Gastroesophageal sphincter (tissue), 3 donors: ENCODE measurements around the gene PRKCI.

Experiments used
- CTCF ChIP-seq, 4 experiments: fragments of 200-600 bp in 2 of 4; fragments of 450-650 bp in 2 of 4; sonication (generic) in 1 of 4; IDR thresholded peaks; one replicate each; pipeline ENCODE4 v1.5.1; 2017 to 2019; ENCODE audit warnings: antibody characterized with exemption in 4 of 4, mild to moderate bottlenecking in 2 of 4, moderate library complexity in 2 of 4
- POLR2A ChIP-seq, 2 donors: fragments of 450-650 bp; IDR thresholded peaks; one replicate each; pipeline ENCODE4 v1.6.1; 2017; ENCODE audit warnings: antibody characterized with exemption in 2 of 2, mild to moderate bottlenecking in 2 of 2, moderate library complexity in 1 of 2

DNA sequence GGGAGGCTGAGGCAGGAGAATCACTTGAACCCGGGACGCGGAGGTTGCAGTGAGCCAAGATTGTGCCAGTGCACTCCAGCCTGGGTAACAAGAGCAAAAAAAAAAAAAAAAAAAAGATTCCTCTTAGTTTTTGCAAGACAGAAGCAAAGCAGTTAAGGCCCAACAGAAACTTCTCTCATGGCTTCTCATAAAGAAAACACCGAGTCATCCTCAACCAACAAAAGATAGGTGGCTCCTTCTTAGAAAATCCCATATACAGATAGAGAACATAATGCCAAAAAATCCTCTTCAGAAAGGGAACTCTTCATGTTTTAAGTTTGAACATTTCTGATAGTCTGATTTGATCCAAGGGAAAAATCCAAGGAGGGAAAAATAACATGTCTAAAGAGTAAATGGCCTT, 122.7 kb downstream of the PRKCI start:
- TF ChIP-seq CTCF (IDR thresholded peaks at IDR 0.05) = no peak
- no peak for TF ChIP-seq POLR2A (IDR thresholded peaks at IDR 0.05)
